HG02943 (cell line): ENCODE measurements around the gene THEMIS.

Experiments
- ATAC-seq: cut with Tn5 transposase; IDR thresholded peaks from one replicate; pipeline ENCODE4 v1.9.1; 2021; ENCODE audit warnings: mild to moderate bottlenecking, low read depth, moderate library complexity; ENCODE audit not compliant: unreplicated experiment

The THEMIS gene

GRCh38 chr6:127866766-127867165, 34.1 kb downstream of the THEMIS start:
- ATAC-seq = no peak

GRCh38 chr6:127865108-127865507, 35.8 kb downstream of the THEMIS start:
- ATAC-seq = no peak

GRCh38 chr6:127864701-127865100, 36.2 kb downstream of the THEMIS start:
- no peak for ATAC-seq

- ATAC-seq = no peak
Observed at GRCh38 chr6:127860723-127861122, 40.1 kb downstream of the THEMIS start.

GRCh38 chr6:127859956-127860355, 40.9 kb downstream of the THEMIS start:
- no peak for ATAC-seq

GRCh38 chr6:127858727-127859391, 42.0 kb downstream of the THEMIS start:
- ATAC-seq = no peak

- ATAC-seq = no peak
Observed at GRCh38 chr6:127857051-127857637, 43.7 kb downstream of the THEMIS start.

- ATAC-seq = no peak
Observed at GRCh38 chr6:127855542-127856159, 45.2 kb downstream of the THEMIS start.

GRCh38 chr6:127854009-127854408, 46.8 kb downstream of the THEMIS start:
- ATAC-seq = no peak

GRCh38 chr6:127851197-127851596, 49.7 kb downstream of the THEMIS start:
- ATAC-seq = no peak

GRCh38 chr6:127845242-127845641, 55.6 kb downstream of the THEMIS start:
- ATAC-seq = no peak

- ATAC-seq = no peak
Observed at GRCh38 chr6:127844529-127844928, 56.3 kb downstream of the THEMIS start.

GRCh38 chr6:127843582-127843981, 57.3 kb downstream of the THEMIS start:
- no peak for ATAC-seq

GRCh38 chr6:127842562-127842961, 58.3 kb downstream of the THEMIS start:
- ATAC-seq = no peak

- no peak for ATAC-seq
Observed at GRCh38 chr6:127841811-127842210, 59.0 kb downstream of the THEMIS start.

- ATAC-seq = no peak
Observed at GRCh38 chr6:127834136-127834535, 66.7 kb downstream of the THEMIS start.

GRCh38 chr6:127833336-127833735, 67.5 kb downstream of the THEMIS start:
- no peak for ATAC-seq

- no peak for ATAC-seq
Observed at GRCh38 chr6:127832381-127832780, 68.5 kb downstream of the THEMIS start.

- no peak for ATAC-seq
Observed at GRCh38 chr6:127824061-127824460, 76.8 kb downstream of the THEMIS start.

- no peak for ATAC-seq
Observed at GRCh38 chr6:127821431-127821830, 79.4 kb downstream of the THEMIS start.

GRCh38 chr6:127818149-127818548, 82.7 kb downstream of the THEMIS start:
- ATAC-seq = no peak

GRCh38 chr6:127816643-127817042, 84.2 kb downstream of the THEMIS start:
- no peak for ATAC-seq
